Colonic mucosa (tissue), 4 donors: ENCODE results near the gene PHTF2. TPM values are rescaled to one million over a fixed set of nuclear protein-coding genes. Genes with fewer than 3 reads are reported as not detected.

Experiments used
- DNase-seq: peaks from one replicate; pipeline ENCODE4 v3.0.0-alpha.2; 2020
- H3K27ac ChIP-seq: fragments of 200-600 bp; one replicate; pipeline ENCODE4 v1.8.0; 2021
- H3K27me3 ChIP-seq: fragments of 200-600 bp; one replicate; pipeline ENCODE4 v1.8.0; 2021
- H3K36me3 ChIP-seq: fragments of 200-600 bp; one replicate; pipeline ENCODE4 v1.8.0; 2021
- H3K4me1 ChIP-seq: fragments of 200-600 bp; one replicate; pipeline ENCODE4 v1.8.0; 2021; ENCODE audit warnings: mild to moderate bottlenecking
- H3K4me3 ChIP-seq: fragments of 200-600 bp; one replicate; pipeline ENCODE4 v1.8.0; 2021
- H3K9ac ChIP-seq, 2 donors: one replicate each; pipeline ENCODE4 v1.7.0; 2013; ENCODE audit warnings: control low read depth in 2 of 2, low read depth in 2 of 2, low read length in 2 of 2
- H3K9me3 ChIP-seq: fragments of 200-600 bp; one replicate; pipeline ENCODE4 v1.8.0; 2021
- CTCF ChIP-seq: fragments of 200-600 bp; IDR thresholded peaks from one replicate; pipeline ENCODE4 v1.8.0; 2022; ENCODE audit warnings: antibody characterized with exemption, mild to moderate bottlenecking
- intact Hi-C: fragments of 100-400 bp; cut with DNase I; formaldehyde crosslinking; loops from one replicate; pipeline ENCODE4 v1.14.1; 2022
- total RNA-seq, 2 donors: library from RNA; stranded (reverse); fragmentation: NEBNext Ultra II Directional in 1 of 2; extraction: Animal tissue kit (Norgen Biotek cat#: 25700) in 1 of 2; gene quantifications; one replicate each; pipeline ENCODE4 v1.2.1, GENCODE V29; 2021
- donor health status: healthy.
- donor health status: DM: no; HTN: no; CAD: no.
- donor health status: DM: no; HTN: no; CAD: no.

PHTF2 gene
- total RNA-seq, 2 donors from 2014 or later, result 9.7 to 13.9 TPM

- no peaks in the 10 kb centered on the region for H3K9me3 ChIP-seq
- no peaks in the 10 kb centered on the region for H3K36me3 ChIP-seq
- no peaks in the 10 kb centered on the region for H3K4me1 ChIP-seq
- no peak for DNase-seq
- H3K27me3 ChIP-seq, result no peaks in the 10 kb centered on the region
- no peak overlapping the region for H3K9ac ChIP-seq
- no peak for TF ChIP-seq CTCF
- H3K27ac ChIP-seq, result no peak overlapping the region
- intact Hi-C loops, result no loop called here
- no peak overlapping the region for H3K4me3 ChIP-seq
Observed at GRCh38 chr7:77975672-77976480, 177.3 kb downstream of the PHTF2 start.

- H3K9me3 ChIP-seq, result no peaks in the 10 kb centered on the region
Observed at GRCh38 chr7:77979219-77979618, 180.6 kb downstream of the PHTF2 start.

GRCh38 chr7:77980087-77980713 lies 181.6 kb downstream of the PHTF2 start:
- Histone ChIP-seq H3K4me1 (no peaks in the 10 kb centered on the region), H3K9ac (no peak overlapping the region), H3K27me3 (no peaks in the 10 kb centered on the region), H3K27ac (no peak overlapping the region), H3K36me3 (no peaks in the 10 kb centered on the region), H3K9me3 (no peaks in the 10 kb centered on the region), H3K4me3 (no peak overlapping the region)
- intact Hi-C loops, result no loop called here
- no peak for DNase-seq
- TF ChIP-seq CTCF, result no peak

More at GRCh38 chr7:77979219-77979618, 180.6 kb downstream of the PHTF2 start:
- DNase-seq, result no peak
- Histone ChIP-seq H3K27ac (no peak overlapping the region), H3K9ac (no peak overlapping the region), H3K27me3 (no peaks in the 10 kb centered on the region), H3K36me3 (no peaks in the 10 kb centered on the region), H3K4me1 (no peaks in the 10 kb centered on the region), H3K4me3 (no peak overlapping the region)
- TF ChIP-seq CTCF, result no peak
- intact Hi-C loops, result no loop called here

GRCh38 chr7:77982926-77983550 lies 184.5 kb downstream of the PHTF2 start:
- Histone ChIP-seq H3K4me1 (no peaks in the 10 kb centered on the region), H3K9me3 (no peaks in the 10 kb centered on the region), H3K27ac (no peak overlapping the region), H3K36me3 (no peaks in the 10 kb centered on the region), H3K4me3 (no peak overlapping the region), H3K9ac (no peak overlapping the region), H3K27me3 (no peaks in the 10 kb centered on the region)
- DNase-seq, result no peak
- intact Hi-C loops, result no loop called here
- no peak for TF ChIP-seq CTCF

- no peak overlapping the region for H3K4me3 ChIP-seq
- no peak overlapping the region for H3K27ac ChIP-seq
- DNase-seq, result no peak
- no peaks in the 10 kb centered on the region for H3K9me3 ChIP-seq
- H3K27me3 ChIP-seq, result no peaks in the 10 kb centered on the region
- H3K4me1 ChIP-seq, result no peaks in the 10 kb centered on the region
- no peaks in the 10 kb centered on the region for H3K36me3 ChIP-seq
- intact Hi-C loops, result no loop called here
- no peak overlapping the region for H3K9ac ChIP-seq
- TF ChIP-seq CTCF, result no peak
Observed at GRCh38 chr7:77983973-77984372, 185.4 kb downstream of the PHTF2 start.
